ENCODE data around the gene TC2N. TPM values are rescaled to one million over a fixed set of nuclear protein-coding genes. Genes with fewer than 3 reads are reported as not detected.
"Not testable (repeated sequence)": the region's sequence is repeated elsewhere in the genome, so short reads cannot be mapped to it uniquely, and the experiment has no call there.

The TC2N gene
- polyA plus RNA-seq, 4 donors, result 12.0 to 19.8 (median 13.6) TPM

GRCh38 chr14:91889477-91890211, 22.3 kb upstream of the TC2N start:
- DNase-seq (ENCODE audit: low read depth in 4 of 4, low spot score in 3 of 4), result no peak

GRCh38 chr14:91888641-91889476, 21.5 kb upstream of the TC2N start:
- no peak for DNase-seq (ENCODE audit: low read depth in 4 of 4, low spot score in 3 of 4)

- DNase-seq (ENCODE audit: low read depth in 4 of 4, low spot score in 3 of 4), result no peak
These were observed 19.6 kb upstream of the TC2N start for GRCh38 chr14:91886961-91887360.

- no peak for DNase-seq (ENCODE audit: low read depth in 4 of 4, low spot score in 3 of 4)
These were observed 18.5 kb upstream of the TC2N start for GRCh38 chr14:91885839-91886238.

GRCh38 chr14:91885113-91885712, 17.9 kb upstream of the TC2N start:
- DNase-seq (ENCODE audit: low read depth in 4 of 4, low spot score in 3 of 4), result no peak

- DNase-seq (ENCODE audit: low read depth in 4 of 4, low spot score in 3 of 4), result no peak
These were observed 17.3 kb upstream of the TC2N start for GRCh38 chr14:91884664-91885063.

- no peak for DNase-seq (ENCODE audit: low read depth in 4 of 4, low spot score in 3 of 4)
These were observed 16.4 kb upstream of the TC2N start for GRCh38 chr14:91883753-91884152.

- DNase-seq (ENCODE audit: low read depth in 4 of 4, low spot score in 3 of 4), result no peak
These were observed 15.4 kb upstream of the TC2N start for GRCh38 chr14:91882776-91883175.

- DNase-seq (ENCODE audit: low read depth in 4 of 4, low spot score in 3 of 4), result no peak
These were observed 15.0 kb upstream of the TC2N start for GRCh38 chr14:91882369-91882768.

- DNase-seq (ENCODE audit: low read depth in 4 of 4, low spot score in 3 of 4), result no peak
These were observed 11.9 kb upstream of the TC2N start for GRCh38 chr14:91879196-91879595.

GRCh38 chr14:91878274-91878673, 10.9 kb upstream of the TC2N start:
- no peak for DNase-seq (ENCODE audit: low read depth in 4 of 4, low spot score in 3 of 4)

- DNase-seq (ENCODE audit: low read depth in 4 of 4, low spot score in 3 of 4), result no peak
These were observed 10.1 kb upstream of the TC2N start for GRCh38 chr14:91877376-91877915.

GRCh38 chr14:91876492-91876891, 9.2 kb upstream of the TC2N start:
- DNase-seq (ENCODE audit: low read depth in 4 of 4, low spot score in 3 of 4), result no peak

GRCh38 chr14:91875525-91876286, 8.4 kb upstream of the TC2N start:
- no peak for DNase-seq (ENCODE audit: low read depth in 4 of 4, low spot score in 3 of 4)

GRCh38 chr14:91873471-91874415, 6.4 kb upstream of the TC2N start:
- DNase-seq (ENCODE audit: low read depth in 4 of 4, low spot score in 3 of 4), result no peak

GRCh38 chr14:91872517-91873470, 5.5 kb upstream of the TC2N start:
- no peak for DNase-seq (ENCODE audit: low read depth in 4 of 4, low spot score in 3 of 4)

- no peak for DNase-seq (ENCODE audit: low read depth in 4 of 4, low spot score in 3 of 4)
These were observed 4.7 kb upstream of the TC2N start for GRCh38 chr14:91872011-91872501.

GRCh38 chr14:91871401-91871800, 4.1 kb upstream of the TC2N start:
- not testable (repeated sequence) for DNase-seq (ENCODE audit: low read depth in 4 of 4, low spot score in 3 of 4)
